H7 (cell line): ENCODE measurements around the gene DENND1A. TPM values are rescaled to one million over a fixed set of nuclear protein-coding genes. Genes with fewer than 3 reads are reported as not detected.

ENCODE experiments used
- DNase-seq: peaks from one replicate; pipeline ENCODE4 v3.0.0; 2012
- H3K27me3 ChIP-seq: 2 replicates; pipeline ENCODE4 v1.6.0; 2011; ENCODE audit warnings: mild to moderate bottlenecking, low read length; ENCODE audit not compliant: control insufficient read depth, insufficient read depth
- H3K36me3 ChIP-seq: replicated peaks from 2 replicates; pipeline ENCODE4 v1.5.1; 2011; ENCODE audit warnings: low read length; ENCODE audit not compliant: control insufficient read depth, insufficient read depth
- H3K4me3 ChIP-seq: 2 replicates; pipeline ENCODE4 v1.5.1; 2011; ENCODE audit warnings: low read depth, mild to moderate bottlenecking, control low read depth, low read length, moderate library complexity; ENCODE audit not compliant: insufficient read depth
- total RNA-seq: library from RNA; depleted of rRNA; stranded (reverse); fragments of >200 nt; shearing (Covaris generic); gene quantifications from 2 replicates; pipeline ENCODE4 v1.2.3, GENCODE V29; 2014

Gene DENND1A
- total RNA-seq, 1 experiment from 2014 or later: 10.9 TPM

- Histone ChIP-seq H3K4me3 (no peak overlapping the region), H3K36me3 (no peaks in the 10 kb centered on the region), H3K27me3 (no peaks in the 10 kb centered on the region)
- DNase-seq: no peak
These were observed 389.5 kb downstream of the DENND1A start for GRCh38 chr9:123540457-123540856.

- H3K4me3 ChIP-seq: no peak overlapping the region
- no peaks in the 10 kb centered on the region for H3K27me3 ChIP-seq
- no peaks in the 10 kb centered on the region for H3K36me3 ChIP-seq
- no peak for DNase-seq
These were observed 392.1 kb downstream of the DENND1A start for GRCh38 chr9:123537809-123538208.

- Histone ChIP-seq H3K36me3 (no peaks in the 10 kb centered on the region), H3K27me3 (no peaks in the 10 kb centered on the region), H3K4me3 (no peak overlapping the region)
- no peak for DNase-seq
These were observed 393.5 kb downstream of the DENND1A start for GRCh38 chr9:123536455-123536868.

GRCh38 chr9:123534336-123534735, 395.6 kb downstream of the DENND1A start:
- Histone ChIP-seq H3K36me3 (no peaks in the 10 kb centered on the region), H3K4me3 (no peak overlapping the region)
- no peak for DNase-seq

GRCh38 chr9:123530244-123530643, 399.7 kb downstream of the DENND1A start:
- no peaks in the 10 kb centered on the region for H3K27me3 ChIP-seq
- H3K4me3 ChIP-seq: no peak overlapping the region
- DNase-seq: no peak
- H3K36me3 ChIP-seq: no peaks in the 10 kb centered on the region

More at GRCh38 chr9:123534336-123534735, 395.6 kb downstream of the DENND1A start:
- no peaks in the 10 kb centered on the region for H3K27me3 ChIP-seq

GRCh38 chr9:123528501-123528900, 401.4 kb downstream of the DENND1A start:
- no peak for DNase-seq
- no peak overlapping the region for H3K4me3 ChIP-seq

GRCh38 chr9:123527981-123528380, 401.9 kb downstream of the DENND1A start:
- DNase-seq: no peak
- Histone ChIP-seq H3K36me3 (no peaks in the 10 kb centered on the region), H3K4me3 (no peak overlapping the region)

More at GRCh38 chr9:123528501-123528900, 401.4 kb downstream of the DENND1A start:
- no peaks in the 10 kb centered on the region for H3K27me3 ChIP-seq
- H3K36me3 ChIP-seq: no peaks in the 10 kb centered on the region

GRCh38 chr9:123525957-123526356, 404.0 kb downstream of the DENND1A start:
- no peak overlapping the region for H3K4me3 ChIP-seq
- H3K27me3 ChIP-seq: no peaks in the 10 kb centered on the region
- no peaks in the 10 kb centered on the region for H3K36me3 ChIP-seq
- no peak for DNase-seq

More at GRCh38 chr9:123527981-123528380, 401.9 kb downstream of the DENND1A start:
- no peaks in the 10 kb centered on the region for H3K27me3 ChIP-seq

GRCh38 chr9:123525424-123525823, 404.5 kb downstream of the DENND1A start:
- Histone ChIP-seq H3K4me3 (no peak overlapping the region), H3K36me3 (no peaks in the 10 kb centered on the region), H3K27me3 (no peaks in the 10 kb centered on the region)
- no peak for DNase-seq

GRCh38 chr9:123524866-123525265, 405.1 kb downstream of the DENND1A start:
- Histone ChIP-seq H3K36me3 (no peaks in the 10 kb centered on the region), H3K4me3 (no peak overlapping the region), H3K27me3 (no peaks in the 10 kb centered on the region)
- DNase-seq: no peak

GRCh38 chr9:123523845-123524244, 406.1 kb downstream of the DENND1A start:
- Histone ChIP-seq H3K4me3 (no peak overlapping the region), H3K27me3 (no peaks in the 10 kb centered on the region), H3K36me3 (no peaks in the 10 kb centered on the region)
- DNase-seq: no peak

- no peaks in the 10 kb centered on the region for H3K36me3 ChIP-seq
- H3K27me3 ChIP-seq: no peaks in the 10 kb centered on the region
- DNase-seq: no peak
- H3K4me3 ChIP-seq: no peak overlapping the region
These were observed 406.9 kb downstream of the DENND1A start for GRCh38 chr9:123523001-123523400.

GRCh38 chr9:123522251-123522650, 407.7 kb downstream of the DENND1A start:
- Histone ChIP-seq H3K27me3 (no peaks in the 10 kb centered on the region), H3K36me3 (no peaks in the 10 kb centered on the region), H3K4me3 (no peak overlapping the region)
- no peak for DNase-seq

- no peaks in the 10 kb centered on the region for H3K27me3 ChIP-seq
- no peak overlapping the region for H3K4me3 ChIP-seq
- no peaks in the 10 kb centered on the region for H3K36me3 ChIP-seq
- DNase-seq: no peak
These were observed 411.6 kb downstream of the DENND1A start for GRCh38 chr9:123518338-123518737.

GRCh38 chr9:123517512-123517911, 412.4 kb downstream of the DENND1A start:
- no peak for DNase-seq
- Histone ChIP-seq H3K27me3 (no peaks in the 10 kb centered on the region), H3K36me3 (no peaks in the 10 kb centered on the region), H3K4me3 (no peak overlapping the region)

GRCh38 chr9:123514766-123515165, 415.2 kb downstream of the DENND1A start:
- H3K4me3 ChIP-seq: no peak overlapping the region
- DNase-seq: no peak
- H3K36me3 ChIP-seq: no peaks in the 10 kb centered on the region
- no peaks in the 10 kb centered on the region for H3K27me3 ChIP-seq
